Activated CD4-positive, alpha-beta T cell treated with anti-CD3 and anti-CD28 coated beads for 24 hours (primary cell): ENCODE data around the gene RFX4.
"Not testable (repeated sequence)": the region's sequence is repeated elsewhere in the genome, so short reads cannot be mapped to it uniquely, and the experiment has no call there.

Experiments
- DNase-seq, 2 donors: peaks; one replicate each; pipeline ENCODE4 v3.0.0-alpha.2; 2020; ENCODE audit warnings: low read depth in 2 of 2

The RFX4 gene

DNA sequence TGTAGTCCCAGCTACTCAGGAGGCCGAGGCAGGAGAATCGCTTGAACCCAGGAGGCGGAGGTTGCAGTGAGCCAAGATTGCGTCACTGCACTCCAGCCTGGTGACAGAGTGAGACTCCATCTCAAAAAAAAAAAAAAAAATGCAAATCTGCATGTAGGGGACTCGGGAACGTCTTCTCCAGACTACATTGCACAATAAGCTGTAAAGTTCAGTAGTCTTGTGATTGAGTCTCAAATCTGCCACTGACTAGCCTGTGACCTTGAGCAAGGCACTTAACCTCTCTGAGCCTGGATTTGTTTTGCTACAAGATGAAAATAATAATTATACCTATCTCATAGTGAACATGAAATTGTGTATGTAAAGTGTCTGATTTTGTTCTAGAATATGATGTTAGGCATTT, 109.2 kb downstream of the RFX4 start:
- not testable (repeated sequence) for DNase-seq

DNA sequence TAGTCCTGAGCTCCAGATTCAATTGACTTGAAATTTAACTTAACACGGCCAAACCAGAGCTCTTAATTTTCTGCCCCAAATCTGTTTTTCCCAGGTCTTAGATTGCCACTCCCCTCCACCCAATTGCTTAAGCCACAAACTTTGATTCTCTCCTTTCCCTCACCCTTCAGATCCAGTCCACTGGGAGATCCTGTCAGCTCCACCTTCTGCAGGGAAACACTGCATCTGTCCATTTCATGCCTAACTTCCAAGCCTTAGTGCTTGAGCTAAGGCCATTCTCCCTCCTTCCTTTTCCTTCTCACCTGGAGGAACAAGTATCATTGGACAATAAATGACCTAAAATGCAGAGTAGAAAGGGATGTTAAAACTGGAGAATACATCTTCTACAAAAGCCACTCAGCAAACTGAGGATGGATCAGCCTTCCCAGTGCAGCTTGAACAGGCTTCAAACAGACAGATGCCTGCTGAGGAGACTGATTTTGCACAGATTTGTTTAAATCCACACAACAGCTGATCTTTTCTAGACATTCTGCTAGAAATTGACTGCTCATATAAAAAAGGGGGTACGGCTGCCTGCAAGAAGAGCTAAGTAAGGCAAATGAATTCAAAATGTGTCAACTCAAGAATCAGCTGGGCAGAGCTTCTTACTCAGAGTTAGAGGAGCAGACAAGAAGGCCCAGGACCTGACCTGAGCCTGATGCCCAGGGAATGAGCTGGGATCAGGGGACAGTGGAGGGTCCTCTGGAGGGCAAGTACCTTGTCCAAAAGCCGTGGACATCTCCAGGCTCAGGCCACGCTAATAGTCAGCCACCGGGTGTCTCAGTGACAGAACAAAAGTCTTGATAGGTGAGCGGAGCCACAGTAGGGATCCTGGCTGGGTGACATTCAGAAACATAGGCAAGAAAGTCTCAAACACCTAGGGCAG, 110.4 kb downstream of the RFX4 start:
- no peak for DNase-seq

DNA sequence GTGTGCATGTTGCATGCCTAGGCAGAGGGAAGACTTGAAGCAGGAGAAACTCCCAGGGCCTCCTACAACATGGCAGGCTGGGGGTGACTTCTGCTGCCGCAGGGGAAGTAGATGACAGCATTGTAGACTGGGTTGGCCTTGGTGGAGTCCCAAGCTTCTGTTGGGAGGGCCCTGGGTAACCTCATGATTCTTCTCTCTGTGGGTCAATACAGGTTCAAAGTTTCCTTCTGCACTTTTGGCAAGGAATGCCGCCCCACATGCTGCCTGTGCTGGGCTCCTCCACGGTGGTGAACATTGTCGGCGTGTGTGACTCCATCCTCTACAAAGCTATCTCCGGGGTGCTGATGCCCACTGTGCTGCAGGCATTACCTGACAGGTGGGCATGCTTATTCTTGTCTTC, 113.3 kb downstream of the RFX4 start:
- DNase-seq: no peak

DNA sequence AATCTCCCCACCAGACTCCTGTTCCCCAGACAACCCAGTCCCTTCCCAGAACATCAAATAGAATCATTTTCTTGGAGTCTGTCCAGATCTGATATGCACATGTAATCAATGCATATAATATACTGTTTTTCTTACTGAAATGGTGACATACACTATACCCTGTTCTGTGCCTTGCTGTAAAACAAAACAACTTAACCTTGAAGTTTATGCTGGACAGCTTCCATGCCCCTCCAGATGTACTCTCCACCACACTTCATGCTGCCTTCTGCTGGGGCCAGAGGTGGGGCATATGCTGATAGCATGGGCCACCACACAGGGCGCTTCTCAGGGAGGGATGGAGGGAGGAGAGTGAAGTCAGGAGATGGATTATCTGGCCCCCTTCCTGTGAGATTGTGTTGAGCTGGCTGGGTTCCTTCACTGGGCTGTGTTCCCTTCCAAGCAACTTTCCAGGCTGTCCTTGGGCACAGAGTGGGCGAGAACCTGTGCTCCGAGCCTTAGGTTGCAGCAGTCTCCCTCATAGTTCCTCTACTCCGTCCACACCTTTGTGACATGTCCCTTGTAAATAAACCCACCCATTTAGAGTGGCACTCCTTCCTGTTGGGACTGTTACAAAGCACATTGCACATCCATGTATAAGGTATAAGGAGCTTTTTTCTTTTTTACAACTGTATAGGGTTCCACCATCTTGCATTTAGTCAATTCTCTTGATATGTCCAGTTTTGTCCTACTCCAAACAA, 114.0 kb downstream of the RFX4 start:
- no peak for DNase-seq

DNA sequence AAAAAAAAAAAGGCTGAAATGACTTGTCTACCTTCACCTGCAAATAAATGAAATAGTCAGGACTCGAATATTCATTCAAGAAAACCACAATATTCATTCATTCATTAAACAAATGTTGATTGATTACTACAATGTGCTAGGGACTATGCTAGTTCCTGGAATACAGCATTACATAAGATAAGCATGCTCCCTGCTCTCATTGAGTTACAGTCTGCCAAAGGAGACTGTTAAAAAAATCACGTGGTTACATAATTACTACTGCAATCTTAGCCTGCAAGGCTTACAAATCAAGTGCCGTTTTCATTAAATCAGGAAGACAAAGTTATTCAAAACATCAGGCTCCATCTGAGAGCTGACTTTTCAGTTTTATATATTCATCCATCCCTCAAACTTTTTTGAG, 121.3 kb downstream of the RFX4 start:
- no peak for DNase-seq

DNA sequence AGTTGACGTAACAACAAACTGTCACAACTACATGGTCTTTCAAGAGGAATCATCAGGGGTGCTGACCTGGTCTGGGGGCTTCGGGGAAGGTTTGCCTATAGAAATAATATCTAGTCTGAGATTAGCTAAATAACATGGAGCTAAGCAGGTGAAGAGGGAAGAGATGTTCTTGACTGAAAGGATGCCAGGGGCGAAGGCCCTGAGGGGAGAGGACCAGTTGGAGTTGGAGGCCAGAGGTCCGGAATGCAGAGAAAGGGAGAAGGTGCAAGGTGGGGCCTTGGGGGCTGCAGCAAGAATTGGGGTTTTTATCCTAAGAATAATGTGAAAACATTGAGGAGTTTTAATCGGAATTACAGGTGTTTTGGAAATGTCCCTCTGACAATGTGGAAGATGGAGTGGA, 123.2 kb downstream of the RFX4 start:
- DNase-seq: no peak

DNA sequence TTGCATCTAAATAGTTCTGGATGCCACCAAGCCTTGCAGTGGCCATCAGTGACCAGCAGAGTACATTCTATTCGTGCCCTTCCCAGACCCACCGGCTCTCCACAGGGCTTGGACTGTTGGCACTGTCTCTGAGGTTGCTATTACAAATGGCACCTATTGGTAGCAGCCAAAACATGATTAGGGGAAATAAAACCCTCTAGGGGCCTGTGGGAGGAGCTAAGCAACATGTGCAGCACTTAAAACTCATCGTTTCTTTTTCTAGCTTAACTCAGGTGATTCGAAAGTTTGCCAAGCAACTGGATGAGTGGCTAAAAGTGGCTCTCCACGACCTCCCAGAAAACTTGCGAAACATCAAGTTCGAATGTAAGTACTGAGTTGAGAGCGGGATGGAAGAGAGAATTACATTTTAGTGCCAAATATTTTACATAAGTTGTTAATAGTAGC, 126.3 kb downstream of the RFX4 start:
- no peak for DNase-seq

DNA sequence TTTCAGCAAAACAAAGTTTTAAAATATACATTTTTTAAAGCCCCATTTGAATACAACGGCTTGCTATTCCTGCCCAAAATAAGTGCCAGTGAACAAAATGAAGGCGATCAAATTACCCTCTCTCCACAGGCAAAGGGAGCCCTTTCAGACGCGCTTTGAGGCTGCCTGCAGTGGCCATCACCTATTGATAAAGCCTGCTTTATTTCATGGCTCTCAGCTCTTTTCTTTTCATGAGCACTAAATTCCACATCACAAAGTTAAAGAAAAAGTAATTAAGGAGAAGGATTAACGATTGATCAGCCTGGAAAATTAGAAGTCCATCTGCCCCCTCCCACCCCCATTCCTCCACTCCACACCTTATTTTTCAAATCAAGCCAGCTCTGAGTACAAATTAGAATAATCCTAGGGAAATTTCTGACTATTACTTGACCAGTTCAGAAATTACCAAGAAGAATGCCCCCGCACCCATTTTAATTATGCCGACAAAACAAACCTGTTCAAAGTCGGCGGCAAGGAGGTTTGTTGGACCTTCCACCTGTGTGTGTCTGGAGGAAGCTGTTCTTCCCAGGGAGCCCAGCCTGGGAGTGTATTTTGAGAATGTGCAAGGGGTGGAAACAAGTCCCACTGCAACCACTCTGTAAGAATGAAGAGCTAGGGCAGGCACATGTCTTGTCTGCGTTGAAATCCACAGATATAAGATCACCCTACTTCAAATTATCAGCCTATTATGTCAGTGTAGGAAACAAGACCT, 127.5 kb downstream of the RFX4 start:
- no peak for DNase-seq

DNA sequence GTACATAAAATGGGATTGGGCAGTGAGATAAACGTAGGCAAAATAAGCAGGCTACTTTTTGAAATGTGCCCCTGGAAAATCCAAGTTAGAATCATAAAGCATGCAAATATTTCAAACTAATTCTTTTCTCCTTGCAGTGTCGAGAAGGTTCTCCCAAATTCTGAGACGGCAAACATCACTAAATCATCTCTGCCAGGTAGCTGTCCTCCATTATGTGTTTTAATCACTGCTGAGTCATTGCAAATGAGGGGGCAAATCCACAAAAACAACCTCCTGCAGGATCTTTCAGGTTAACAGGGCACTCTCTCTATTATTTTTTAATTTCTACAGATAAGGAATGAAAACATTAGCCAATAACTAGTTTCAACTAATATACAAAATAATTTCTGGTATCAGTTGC, 128.5 kb downstream of the RFX4 start:
- DNase-seq: no peak

DNA sequence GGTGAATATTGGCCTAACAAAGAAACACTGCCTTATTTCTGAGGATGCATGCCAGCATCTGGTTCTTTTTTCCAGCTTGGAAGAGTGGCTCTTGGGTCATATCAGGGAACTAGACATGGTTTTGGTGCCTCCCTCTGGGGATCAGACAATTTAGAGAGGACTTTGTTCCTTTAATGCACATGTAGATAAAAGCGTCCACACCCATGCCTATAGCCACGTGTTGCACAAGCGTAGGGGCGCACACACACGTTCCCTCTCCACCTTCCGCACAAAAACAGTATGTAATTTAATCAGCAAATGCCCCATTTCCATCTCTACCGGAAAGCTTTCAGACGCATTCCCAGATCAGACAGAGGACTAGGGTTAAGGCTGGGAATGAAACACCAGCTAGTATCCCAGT, 130.0 kb downstream of the RFX4 start:
- DNase-seq: no peak

DNA sequence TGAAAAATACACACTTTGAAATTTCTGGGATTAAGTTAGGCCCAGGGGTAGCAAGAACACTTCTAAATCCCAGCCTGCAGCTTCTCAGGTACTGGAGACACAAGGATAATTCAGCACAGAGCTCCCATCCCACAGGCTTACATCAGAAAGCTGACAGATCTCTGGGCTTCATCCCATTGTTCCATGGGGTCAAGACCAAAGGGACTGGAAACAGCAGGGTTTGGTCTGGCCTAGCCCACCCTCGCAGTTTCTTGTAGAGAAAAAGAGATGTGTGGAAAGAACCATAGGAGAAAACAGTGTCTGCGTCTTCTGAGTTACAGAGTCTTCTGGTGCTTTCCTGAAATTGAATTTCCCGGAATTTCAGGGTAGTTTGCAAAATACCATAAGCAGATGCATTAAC, 132.1 kb downstream of the RFX4 start:
- DNase-seq: no peak

DNA sequence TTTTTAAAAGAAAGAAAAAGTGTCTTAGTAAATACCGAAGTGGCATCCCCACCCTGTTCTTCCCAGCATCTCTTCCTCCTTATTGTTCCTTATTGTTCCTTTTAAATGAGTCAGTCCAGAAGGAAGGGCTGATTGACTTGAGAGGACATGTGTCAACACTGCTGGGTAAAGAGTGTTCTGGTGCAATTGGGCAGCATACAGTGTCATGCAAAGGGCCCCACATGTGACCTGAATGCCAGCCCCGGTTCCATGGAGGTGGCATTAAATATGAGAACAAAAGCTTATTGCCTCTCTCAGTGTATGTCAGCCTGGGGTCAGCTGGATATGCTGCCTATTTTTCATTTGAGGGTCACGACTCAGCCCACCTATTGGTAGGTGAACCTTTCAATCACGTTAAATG, 132.8 kb downstream of the RFX4 start:
- DNase-seq: no peak

DNA sequence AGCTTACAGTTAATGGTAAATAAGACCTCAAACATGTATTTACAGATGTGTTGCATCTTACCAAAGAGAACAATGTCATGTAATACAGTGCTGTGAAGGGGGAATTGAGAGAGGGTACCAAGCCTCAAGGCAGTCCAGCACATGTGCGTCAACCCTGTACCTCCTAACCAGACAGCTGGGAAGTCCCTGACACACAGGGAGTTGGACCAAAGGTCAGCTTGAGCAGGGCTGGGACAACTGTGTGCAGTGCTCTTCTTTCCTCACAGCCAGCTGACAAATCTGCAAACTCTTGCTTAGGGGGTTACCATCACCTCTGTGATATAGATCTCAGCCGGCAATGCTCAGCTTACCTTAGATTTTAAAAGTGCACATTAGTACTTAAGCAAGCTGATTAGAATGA, 134.9 kb downstream of the RFX4 start:
- DNase-seq: no peak

DNA sequence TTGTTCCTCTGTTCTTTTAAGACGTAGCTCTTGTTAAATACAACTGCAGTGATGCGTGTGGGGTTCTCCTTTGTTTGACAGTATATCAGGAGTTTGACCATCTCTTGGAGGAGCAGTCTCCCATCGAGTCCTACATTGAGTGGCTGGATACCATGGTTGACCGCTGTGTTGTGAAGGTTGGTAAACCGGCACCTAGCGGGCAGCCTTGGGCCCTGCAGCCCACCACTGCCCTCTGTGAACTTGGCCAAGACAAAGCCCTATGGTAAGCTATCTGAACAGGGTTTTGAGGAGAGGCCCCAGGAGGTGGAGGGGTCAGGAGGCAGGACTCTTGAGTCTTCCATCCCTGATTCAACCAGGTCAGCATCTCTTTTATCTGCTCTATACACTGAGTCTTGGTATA, 137.1 kb downstream of the RFX4 start:
- DNase-seq: no peak

DNA sequence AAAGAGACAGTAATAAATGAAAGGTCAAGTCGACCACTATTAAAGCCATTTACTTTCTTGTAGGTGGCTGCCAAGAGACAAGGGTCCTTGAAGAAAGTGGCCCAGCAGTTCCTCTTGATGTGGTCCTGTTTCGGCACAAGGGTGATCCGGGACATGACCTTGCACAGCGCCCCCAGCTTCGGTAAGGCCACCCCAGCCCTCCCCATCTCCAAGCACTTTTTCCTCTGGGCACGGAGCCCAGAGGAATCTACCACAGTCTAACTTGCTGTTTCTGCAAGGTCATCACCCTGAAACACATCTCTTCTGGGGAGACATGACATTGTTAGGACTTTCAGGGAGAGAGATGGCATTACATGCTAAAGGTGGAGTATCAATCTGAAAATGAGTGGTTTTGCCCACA, 137.9 kb downstream of the RFX4 start:
- no peak for DNase-seq

DNA sequence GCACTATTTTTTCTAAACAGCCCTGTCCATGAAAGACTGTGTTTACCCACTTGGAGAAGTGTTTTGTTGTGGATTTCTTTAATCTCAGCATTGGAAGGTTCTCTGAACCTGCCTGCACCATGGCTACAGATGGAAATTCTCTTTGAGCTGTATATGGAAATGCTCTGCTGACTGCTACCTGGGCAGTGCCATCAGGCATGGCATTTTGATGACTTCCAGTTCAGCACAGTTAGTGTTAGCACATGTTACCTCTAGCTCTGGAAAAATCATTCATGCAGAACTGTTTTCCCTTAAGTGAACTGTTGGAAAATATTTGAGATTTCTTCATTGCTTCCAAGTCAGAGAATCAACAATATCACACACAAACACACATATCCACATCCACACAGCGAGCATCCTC, 139.1 kb downstream of the RFX4 start:
- DNase-seq: no peak

DNA sequence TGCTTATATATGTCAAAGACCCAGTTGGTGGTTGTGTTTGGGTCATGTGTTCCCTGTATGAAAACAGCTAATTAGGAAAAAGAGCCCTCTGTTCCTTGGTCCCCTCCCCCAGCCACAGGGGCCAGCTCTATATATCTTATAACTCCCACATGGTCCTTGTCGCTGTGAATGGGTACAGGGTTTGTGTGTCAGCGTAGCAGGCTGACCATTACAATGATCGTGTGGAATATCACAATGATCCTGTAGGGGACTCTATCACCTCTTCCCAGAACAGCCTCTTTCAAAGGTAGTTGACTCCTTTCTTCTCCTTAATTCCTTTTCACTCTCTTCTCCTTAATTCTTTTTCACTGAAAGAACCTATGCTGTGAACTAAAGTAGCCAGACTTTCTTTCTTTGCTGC, 140.0 kb downstream of the RFX4 start:
- DNase-seq: no peak

DNA sequence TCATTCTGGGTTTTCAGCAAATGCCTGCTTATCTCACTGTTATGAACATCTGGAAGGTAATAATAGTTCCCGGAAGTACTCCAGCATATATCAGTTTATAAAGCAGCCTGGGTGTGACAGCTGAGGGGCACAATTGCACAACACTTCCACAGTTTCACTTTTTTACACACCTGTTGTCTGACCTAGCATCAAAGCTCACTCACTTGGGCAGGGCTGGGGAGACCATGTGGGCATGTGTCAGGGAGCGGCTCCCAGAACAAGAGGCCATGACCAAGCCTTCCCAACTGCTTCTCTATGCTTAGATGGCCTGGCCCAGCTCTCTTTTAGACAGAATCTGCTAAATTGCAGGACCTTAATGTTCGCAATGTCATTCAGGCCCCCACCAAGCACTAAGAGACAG, 140.6 kb downstream of the RFX4 start:
- DNase-seq: no peak

DNA sequence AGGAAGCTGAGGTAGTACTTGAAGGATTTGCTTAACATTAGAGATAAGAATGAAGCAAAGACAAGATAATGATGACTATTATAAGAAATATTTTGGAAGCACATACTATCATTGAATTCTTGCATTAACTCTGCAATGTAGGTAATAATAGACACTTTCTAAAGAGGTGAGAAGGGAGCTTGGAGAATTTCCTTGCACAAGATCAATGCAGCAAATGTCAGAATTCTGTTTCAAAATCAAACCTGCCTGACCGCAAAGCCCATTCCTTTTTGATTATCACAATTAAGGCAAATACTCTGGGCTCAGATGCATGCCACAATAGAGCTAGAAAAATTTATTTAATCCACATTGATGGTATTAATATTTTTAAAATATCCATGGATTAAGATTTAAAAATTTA, 141.3 kb downstream of the RFX4 start:
- DNase-seq: no peak

DNA sequence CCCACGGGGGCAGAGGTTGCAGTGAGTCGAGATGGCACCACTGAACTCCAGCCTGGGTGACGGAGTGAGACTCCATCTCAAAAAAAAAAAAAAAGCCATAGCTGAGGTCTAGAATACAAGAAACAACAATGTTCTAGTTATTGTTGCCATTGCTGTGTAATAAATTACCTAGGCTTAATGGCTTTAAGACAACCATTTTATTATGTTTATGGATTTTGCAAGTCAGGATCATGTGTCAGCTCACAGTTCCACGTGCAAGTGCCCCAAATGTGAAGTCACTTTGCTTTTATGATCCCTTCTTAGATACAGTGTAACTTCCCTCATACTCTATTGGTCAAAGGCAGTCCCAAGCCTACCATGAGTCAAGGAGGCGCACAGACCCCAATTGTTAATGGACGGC, 142.1 kb downstream of the RFX4 start:
- no peak for DNase-seq

DNA sequence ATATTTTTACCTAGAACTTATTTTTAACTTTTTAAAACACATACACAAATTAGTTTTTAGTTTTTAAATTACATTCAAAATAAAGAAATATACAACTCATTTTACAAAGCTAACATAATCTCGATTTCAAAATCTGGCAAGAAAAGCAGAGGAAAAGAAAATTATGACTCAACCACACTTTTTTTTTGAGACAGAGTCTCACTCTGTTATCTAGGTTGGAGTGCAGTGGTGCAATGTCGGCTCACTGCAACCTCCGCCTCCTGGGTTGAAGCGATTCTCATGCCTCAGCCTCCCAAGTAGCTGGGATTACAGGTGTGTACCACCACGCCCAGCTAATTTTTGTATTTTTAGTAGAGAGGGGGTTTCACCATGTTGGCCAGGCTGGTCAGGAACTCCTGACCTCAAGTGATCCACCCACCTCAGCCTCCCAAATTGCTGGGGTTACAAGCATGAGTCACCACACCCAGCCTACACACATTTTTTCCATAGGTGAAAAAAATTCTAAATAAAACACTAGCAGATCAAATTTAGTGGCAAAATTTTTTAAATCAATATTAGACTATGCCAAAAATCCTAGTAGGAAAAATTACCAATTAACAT, 143.9 kb downstream of the RFX4 start:
- not testable (repeated sequence) for DNase-seq

DNA sequence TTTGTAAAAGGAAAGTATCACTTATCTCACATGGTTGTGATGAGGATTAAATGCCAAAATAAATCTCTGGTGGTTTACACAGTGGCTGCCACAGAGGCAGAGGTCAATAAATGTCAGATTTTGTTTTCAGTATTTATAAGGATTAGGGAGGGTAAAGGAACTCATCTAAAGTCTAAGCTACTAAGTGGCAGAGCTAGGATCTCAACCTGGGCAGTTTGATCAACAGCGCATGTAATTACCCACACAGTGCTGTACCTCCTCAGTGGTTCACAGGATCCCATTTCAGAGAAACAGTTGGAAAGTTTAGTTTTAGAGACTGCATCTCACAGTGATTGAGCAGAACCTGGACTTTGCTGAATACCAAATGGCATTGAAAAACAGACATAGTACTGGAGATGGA, 146.8 kb downstream of the RFX4 start:
- no peak for DNase-seq
